Trophoblast cell (in vitro differentiated cells and primary cell): Measurements from ENCODE around the gene PTPRN2.

ENCODE experiments used
- DNase-seq, 2 donors: peaks; one replicate each; pipeline ENCODE4 v3.0.0-alpha.2; 2016
- H2AFZ ChIP-seq: 2 replicates; pipeline ENCODE4 v1.6.1; 2013; ENCODE audit warnings: low read length, moderate library complexity, mild to moderate bottlenecking; ENCODE audit not compliant: insufficient read depth, poor library complexity
- H2AK5ac ChIP-seq: 2 replicates; pipeline ENCODE4 v1.6.1; 2013; ENCODE audit warnings: mild to moderate bottlenecking, low read length
- H2BK120ac ChIP-seq: 2 replicates; pipeline ENCODE4 v1.6.1; 2013; ENCODE audit warnings: low read length, mild to moderate bottlenecking, moderate library complexity; ENCODE audit not compliant: insufficient read depth, poor library complexity
- H2BK12ac ChIP-seq: 2 replicates; pipeline ENCODE4 v1.6.1; 2013; ENCODE audit warnings: mild to moderate bottlenecking, low read length, moderate library complexity
- H2BK5ac ChIP-seq: 2 replicates; pipeline ENCODE4 v1.6.1; 2013; ENCODE audit warnings: low read length, low read depth, moderate library complexity, mild to moderate bottlenecking; ENCODE audit not compliant: poor library complexity
- H3K14ac ChIP-seq: 2 replicates; pipeline ENCODE4 v1.6.1; 2013; ENCODE audit warnings: mild to moderate bottlenecking, low read length
- H3K18ac ChIP-seq: 2 replicates; pipeline ENCODE4 v1.6.1; 2013; ENCODE audit warnings: mild to moderate bottlenecking, low read length
- H3K23ac ChIP-seq: 2 replicates; pipeline ENCODE4 v1.6.1; 2013; ENCODE audit warnings: low read length
- H3K27ac ChIP-seq: 2 replicates; pipeline ENCODE4 v1.5.1; 2013; ENCODE audit warnings: low read depth, mild to moderate bottlenecking, inconsistent platforms, low read length, moderate library complexity
- H3K27me3 ChIP-seq: 2 replicates; pipeline ENCODE4 v1.6.1; 2013; ENCODE audit warnings: inconsistent platforms, mild to moderate bottlenecking, low read length, moderate library complexity; ENCODE audit not compliant: insufficient read depth
- H3K36me3 ChIP-seq, 2 experiments: 1 replicate in 1 of 2; 2 replicates in 1 of 2; pipeline ENCODE4 v1.6.1; 2013; ENCODE audit warnings: low read length in 2 of 2, mild to moderate bottlenecking in 2 of 2, moderate library complexity in 1 of 2; ENCODE audit not compliant: insufficient read depth in 2 of 2, control insufficient read depth in 1 of 2
- H3K4ac ChIP-seq: 2 replicates; pipeline ENCODE4 v1.6.1; 2013; ENCODE audit warnings: low read depth, mild to moderate bottlenecking, low read length, moderate library complexity
- H3K4me1 ChIP-seq, 2 experiments: 1 replicate in 1 of 2; 2 replicates in 1 of 2; pipeline ENCODE4 v1.6.1; 2013; ENCODE audit warnings: low read length in 2 of 2, mild to moderate bottlenecking in 2 of 2, moderate library complexity in 1 of 2; ENCODE audit not compliant: insufficient read depth in 2 of 2, control insufficient read depth in 1 of 2
- H3K4me2 ChIP-seq: 2 replicates; pipeline ENCODE4 v1.6.1; 2013; ENCODE audit warnings: inconsistent platforms, mild to moderate bottlenecking, low read length, moderate library complexity
- H3K4me3 ChIP-seq: 2 replicates; pipeline ENCODE4 v1.5.1; 2013; ENCODE audit warnings: mild to moderate bottlenecking, low read depth, low read length, inconsistent platforms
- H3K79me1 ChIP-seq: one replicate; pipeline ENCODE4 v1.6.1; 2013; ENCODE audit warnings: low read length
- H3K79me2 ChIP-seq: 2 replicates; pipeline ENCODE4 v1.6.1; 2013; ENCODE audit warnings: low read length, mild to moderate bottlenecking; ENCODE audit not compliant: control insufficient read depth, insufficient read depth, poor library complexity
- H3K9ac ChIP-seq: 2 replicates; pipeline ENCODE4 v1.6.1; 2013; ENCODE audit warnings: mild to moderate bottlenecking, low read length
- H3K9me3 ChIP-seq: 2 replicates; pipeline ENCODE4 v1.6.1; 2013; ENCODE audit warnings: low read depth, mild to moderate bottlenecking, control low read depth, inconsistent platforms, low read length; ENCODE audit not compliant: insufficient read depth
- H4K12ac ChIP-seq: 2 replicates; pipeline ENCODE4 v1.6.1; 2013; ENCODE audit warnings: low read depth, mild to moderate bottlenecking, low read length, moderate library complexity
- H4K8ac ChIP-seq: 2 replicates; pipeline ENCODE4 v1.6.1; 2013; ENCODE audit warnings: low read depth, mild to moderate bottlenecking, low read length, moderate library complexity
- H4K91ac ChIP-seq: one replicate; pipeline ENCODE4 v1.6.1; 2013; ENCODE audit warnings: low read depth, mild to moderate bottlenecking, low read length, moderate library complexity
- WGBS: extraction: QIAGEN DNeasy Blood & Tissue Kit; methylation state at CpG from one replicate; pipeline ENCODE4 v1.1.7; 2013; ENCODE audit warnings: missing lambda C conversion rate; ENCODE audit not compliant: insufficient read length, insufficient coverage; ENCODE audit errors: extremely low coverage; 5-methylcytosine and 5-hydroxymethylcytosine counted together

The PTPRN2 gene

DNA sequence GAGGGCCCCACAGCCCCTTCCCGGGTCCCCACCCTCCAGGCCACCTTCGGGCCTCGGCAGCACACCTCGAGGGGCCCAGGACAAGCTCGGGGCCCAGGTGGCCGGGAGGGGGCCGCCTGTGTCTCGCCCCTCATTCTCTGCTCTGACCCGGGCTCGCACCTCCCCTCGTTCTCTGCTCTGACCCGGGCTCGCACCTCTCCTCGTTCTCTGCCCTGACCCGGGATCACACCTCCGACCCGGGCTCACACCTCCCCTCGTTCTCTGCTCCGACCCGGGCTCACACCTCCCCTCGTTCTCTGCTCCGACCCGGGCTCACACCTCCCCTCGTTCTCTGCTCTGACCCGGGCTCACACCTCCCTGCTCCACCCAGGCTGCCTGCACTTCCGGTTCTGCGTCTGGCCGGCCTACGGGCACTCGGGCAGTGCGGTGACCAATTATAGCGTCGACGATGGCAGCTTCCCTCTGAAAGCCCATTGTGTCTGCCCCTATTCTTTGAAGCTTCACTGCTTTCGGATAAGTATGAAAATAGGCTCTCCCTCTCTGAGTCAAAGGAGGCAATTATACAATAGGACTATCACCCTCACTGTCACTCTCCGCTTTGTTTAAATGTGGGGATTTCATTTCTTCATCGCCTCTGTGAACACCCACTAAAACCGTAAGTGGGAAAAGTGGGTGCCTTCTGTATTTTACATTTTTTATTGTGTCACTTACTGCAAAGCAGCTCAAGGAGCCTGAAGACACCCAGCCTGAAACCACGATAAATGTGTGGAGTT lies 793.5 kb downstream of the PTPRN2 start:
- Histone ChIP-seq H3K9me3 (peaks cover 4% of the 10 kb centered on the region), H3K79me1 (no peaks in the 10 kb centered on the region), H2BK12ac (no peak overlapping the region), H3K4me2 (no peak overlapping the region), H4K8ac (no peak overlapping the region), H4K12ac (no peak overlapping the region), H3K27me3 (no peaks in the 10 kb centered on the region), H3K9ac (no peak overlapping the region), H3K4me1 (no peaks in the 10 kb centered on the region), H3K27ac (no peak overlapping the region), H3K18ac (no peak overlapping the region), H2AFZ (no peak overlapping the region), H2BK5ac (no peak overlapping the region), H3K14ac (no peak overlapping the region), H3K23ac (no peak overlapping the region), H3K36me3 (no peaks in the 10 kb centered on the region), H2AK5ac (no peak overlapping the region), H2BK120ac (no peak overlapping the region), H3K79me2 (no peaks in the 10 kb centered on the region), H3K4ac (no peak overlapping the region), H4K91ac (no peak overlapping the region), H3K4me3 (no peak overlapping the region)
- WGBS, result no CpG with 5 or more reads among the region's 39 CpGs
- DNase-seq, result no peak

GRCh38 chr7:157793087-157793353 lies 794.6 kb downstream of the PTPRN2 start:
- WGBS, result no CpG with 5 or more reads among the region's 10 CpGs
- Histone ChIP-seq H2BK120ac (no peak overlapping the region), H3K4me1 (no peaks in the 10 kb centered on the region)

DNA sequence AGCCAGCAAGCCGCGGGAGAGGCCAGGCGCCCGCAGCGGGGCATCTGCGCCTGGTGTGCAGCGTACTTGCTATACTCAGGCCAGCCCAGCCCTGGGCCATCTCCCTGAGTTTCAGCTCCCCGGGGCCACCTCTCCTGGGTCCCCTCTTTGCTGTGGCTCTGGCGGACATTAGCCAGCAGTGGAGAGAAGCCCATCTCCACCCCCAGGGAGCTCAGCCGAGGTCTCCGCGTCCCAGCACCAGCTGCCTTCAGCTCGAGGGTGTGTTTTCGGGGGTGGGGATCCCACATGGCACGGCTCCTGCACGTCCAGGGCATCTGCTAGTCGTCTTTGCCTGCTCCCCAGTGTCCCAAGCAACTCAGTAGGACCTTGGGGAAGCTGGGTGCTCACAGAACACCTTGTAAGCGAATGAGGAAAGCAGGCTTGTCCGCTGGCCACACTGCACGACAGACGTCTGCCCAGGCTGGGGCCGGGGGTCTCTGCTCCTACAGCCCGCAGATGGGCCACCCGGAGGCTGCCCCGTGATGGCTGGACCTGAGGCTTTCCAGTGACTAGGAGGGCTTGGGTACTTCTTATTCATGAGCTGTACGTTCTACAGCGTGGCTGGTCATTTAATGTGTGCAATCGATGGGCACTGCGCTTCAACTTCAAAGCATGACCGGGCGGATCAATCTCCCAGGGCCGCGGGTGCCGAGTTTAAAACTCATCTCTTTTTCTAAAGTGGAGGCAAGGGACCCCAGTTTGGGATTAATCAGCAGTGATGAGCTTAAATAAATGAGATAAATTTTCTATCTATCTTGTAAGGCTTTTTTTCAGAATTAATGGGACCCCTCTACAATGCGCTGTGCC lies 795.2 kb downstream of the PTPRN2 start:
- Histone ChIP-seq H2BK12ac (no peak overlapping the region), H3K14ac (no peak overlapping the region), H3K9me3 (peaks cover 4% of the 10 kb centered on the region), H3K18ac (no peak overlapping the region), H2AFZ (no peak overlapping the region), H4K8ac (no peak overlapping the region), H2BK5ac (no peak overlapping the region), H3K9ac (no peak overlapping the region), H3K4me3 (no peak overlapping the region), H3K79me1 (no peaks in the 10 kb centered on the region), H3K4me1 (no peaks in the 10 kb centered on the region), H3K4me2 (no peak overlapping the region), H2AK5ac (no peak overlapping the region), H4K12ac (no peak overlapping the region), H3K23ac (no peak overlapping the region), H3K4ac (no peak overlapping the region), H3K79me2 (no peaks in the 10 kb centered on the region), H2BK120ac (no peak overlapping the region), H3K36me3 (no peaks in the 10 kb centered on the region), H3K27me3 (no peaks in the 10 kb centered on the region), H3K27ac (no peak overlapping the region), H4K91ac (no peak overlapping the region)
- DNase-seq, result no peak
- WGBS, result no CpG with 5 or more reads among the region's 35 CpGs

More at GRCh38 chr7:157793087-157793353, 794.6 kb downstream of the PTPRN2 start:
- no peak overlapping the region for H4K8ac ChIP-seq
- no peak overlapping the region for H3K23ac ChIP-seq
- no peak overlapping the region for H4K12ac ChIP-seq
- no peak overlapping the region for H4K91ac ChIP-seq
- H2BK12ac ChIP-seq, result no peak overlapping the region
- no peaks in the 10 kb centered on the region for H3K36me3 ChIP-seq
- H3K79me2 ChIP-seq, result no peaks in the 10 kb centered on the region
- peaks cover 4% of the 10 kb centered on the region for H3K9me3 ChIP-seq
- H3K79me1 ChIP-seq, result no peaks in the 10 kb centered on the region
- H3K4ac ChIP-seq, result no peak overlapping the region
- H3K18ac ChIP-seq, result no peak overlapping the region
- H3K27me3 ChIP-seq, result no peaks in the 10 kb centered on the region
- H3K27ac ChIP-seq, result no peak overlapping the region
- no peak overlapping the region for H2AK5ac ChIP-seq
- no peak overlapping the region for H3K4me3 ChIP-seq
- no peak overlapping the region for H3K9ac ChIP-seq
- no peak for DNase-seq
- H2AFZ ChIP-seq, result no peak overlapping the region
- no peak overlapping the region for H3K14ac ChIP-seq
- H2BK5ac ChIP-seq, result no peak overlapping the region
- H3K4me2 ChIP-seq, result no peak overlapping the region

DNA sequence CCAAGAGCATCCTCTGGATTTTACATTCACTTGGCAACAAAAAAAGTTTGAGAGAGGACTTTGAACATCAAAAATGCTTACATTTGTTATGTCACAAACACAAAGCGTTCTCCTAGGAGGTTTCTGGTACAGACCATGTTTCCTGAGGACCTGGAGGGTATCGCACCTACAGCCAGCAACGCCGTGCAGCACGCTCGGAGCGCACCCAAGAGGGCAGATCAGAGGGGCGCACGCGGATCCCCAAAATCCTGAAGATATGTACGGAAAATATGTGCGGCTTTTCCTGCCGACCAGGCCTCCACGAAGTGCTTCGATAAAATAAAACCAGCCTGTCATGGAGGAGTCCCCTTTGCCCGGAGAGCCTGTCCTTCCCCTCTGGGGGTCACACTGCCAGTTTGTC lies 796.0 kb downstream of the PTPRN2 start:
- Histone ChIP-seq H3K27me3 (no peaks in the 10 kb centered on the region), H3K79me2 (no peaks in the 10 kb centered on the region), H4K12ac (no peak overlapping the region), H3K4me1 (no peaks in the 10 kb centered on the region), H3K23ac (no peak overlapping the region), H3K4ac (no peak overlapping the region), H3K79me1 (no peaks in the 10 kb centered on the region), H2BK12ac (no peak overlapping the region), H3K9ac (no peak overlapping the region), H2AK5ac (no peak overlapping the region), H3K27ac (no peak overlapping the region), H3K4me2 (no peak overlapping the region), H2BK120ac (no peak overlapping the region), H3K9me3 (peaks cover 4% of the 10 kb centered on the region), H4K91ac (no peak overlapping the region), H3K36me3 (no peaks in the 10 kb centered on the region), H3K4me3 (no peak overlapping the region), H3K14ac (no peak overlapping the region), H2BK5ac (no peak overlapping the region), H3K18ac (no peak overlapping the region), H4K8ac (no peak overlapping the region), H2AFZ (no peak overlapping the region)
- WGBS, result no CpG with 5 or more reads among the region's 16 CpGs
- no peak for DNase-seq
